ENCODE results near the gene NLRP8. TPM values are rescaled to one million over a fixed set of nuclear protein-coding genes. Genes with fewer than 3 reads are reported as not detected.

The NLRP8 gene
- total and polyA plus RNA-seq, 2 donors: not detected

GRCh38 chr19:55956431-55956830 lies 8.8 kb downstream of the NLRP8 start:
- Histone ChIP-seq H3K9me3 (ENCODE audit: control insufficient read depth in 2 of 2, insufficient read depth in 1 of 2, low read length in 1 of 2) (peaks cover 6 to 18% of the 10 kb centered on the region in 2 donors), H3K27me3 (ENCODE audit: control insufficient read depth in 2 of 2, insufficient read depth in 1 of 2, low read length in 1 of 2) (no peaks in the 10 kb centered on the region), H3K4me3 (ENCODE audit: low read length in 2 of 2) (no peak overlapping the region), H3K4me1 (ENCODE audit: control insufficient read depth in 2 of 2, insufficient read depth in 2 of 2, low read length in 2 of 2) (no peaks in the 10 kb centered on the region), H3K36me3 (ENCODE audit: control insufficient read depth in 2 of 2, insufficient read depth in 2 of 2, low read length in 1 of 2) (no peaks in the 10 kb centered on the region), H3K27ac (ENCODE audit: low read depth in 1 of 2, low read length in 1 of 2) (no peak overlapping the region)
- 94% methylated on average over 7 of the region's 7 CpGs for WGBS
- DNase-seq (ENCODE audit: low read depth in 6 of 9, low spot score in 9 of 9): no peak

- WGBS: 72% methylated on average over 4 of the region's 4 CpGs
- H3K27me3 ChIP-seq (ENCODE audit: control insufficient read depth in 2 of 2, insufficient read depth in 1 of 2, low read length in 1 of 2): no peaks in the 10 kb centered on the region
- DNase-seq (ENCODE audit: low read depth in 6 of 9, low spot score in 9 of 9): no peak
- H3K4me1 ChIP-seq (ENCODE audit: control insufficient read depth in 2 of 2, insufficient read depth in 2 of 2, low read length in 2 of 2): no peaks in the 10 kb centered on the region
- H3K27ac ChIP-seq (ENCODE audit: low read depth in 1 of 2, low read length in 1 of 2): no peak overlapping the region
- H3K36me3 ChIP-seq (ENCODE audit: control insufficient read depth in 2 of 2, insufficient read depth in 2 of 2, low read length in 1 of 2): no peaks in the 10 kb centered on the region
- no peak overlapping the region for H3K4me3 ChIP-seq (ENCODE audit: low read length in 2 of 2)
- H3K9me3 ChIP-seq (ENCODE audit: control insufficient read depth in 2 of 2, insufficient read depth in 1 of 2, low read length in 1 of 2): peaks cover 4 to 18% of the 10 kb centered on the region in 2 donors
Observed at GRCh38 chr19:55958356-55958755, 10.7 kb downstream of the NLRP8 start.

GRCh38 chr19:55959996-55960675 lies 12.5 kb downstream of the NLRP8 start:
- H3K36me3 ChIP-seq (ENCODE audit: control insufficient read depth in 2 of 2, insufficient read depth in 2 of 2, low read length in 1 of 2): no peaks in the 10 kb centered on the region
- H3K4me3 ChIP-seq (ENCODE audit: low read length in 2 of 2): no peak overlapping the region
- DNase-seq (ENCODE audit: low read depth in 6 of 9, low spot score in 9 of 9): no peak
- 92% methylated on average over 6 of the region's 6 CpGs for WGBS
- H3K27me3 ChIP-seq (ENCODE audit: control insufficient read depth in 2 of 2, insufficient read depth in 1 of 2, low read length in 1 of 2): no peaks in the 10 kb centered on the region
- no peaks in the 10 kb centered on the region for H3K4me1 ChIP-seq (ENCODE audit: control insufficient read depth in 2 of 2, insufficient read depth in 2 of 2, low read length in 2 of 2)
- no peak overlapping the region for H3K27ac ChIP-seq (ENCODE audit: low read depth in 1 of 2, low read length in 1 of 2)
- H3K9me3 ChIP-seq (ENCODE audit: control insufficient read depth in 2 of 2, insufficient read depth in 1 of 2, low read length in 1 of 2): peaks cover 4 to 14% of the 10 kb centered on the region in 2 donors

- Histone ChIP-seq H3K36me3 (ENCODE audit: control insufficient read depth in 2 of 2, insufficient read depth in 2 of 2, low read length in 1 of 2) (no peaks in the 10 kb centered on the region), H3K27ac (ENCODE audit: low read depth in 1 of 2, low read length in 1 of 2) (no peak overlapping the region), H3K9me3 (ENCODE audit: control insufficient read depth in 2 of 2, insufficient read depth in 1 of 2, low read length in 1 of 2) (peaks cover 0 to 2% of the 10 kb centered on the region in 2 donors), H3K4me3 (ENCODE audit: low read length in 2 of 2) (no peak overlapping the region), H3K27me3 (ENCODE audit: control insufficient read depth in 2 of 2, insufficient read depth in 1 of 2, low read length in 1 of 2) (no peaks in the 10 kb centered on the region), H3K4me1 (ENCODE audit: control insufficient read depth in 2 of 2, insufficient read depth in 2 of 2, low read length in 2 of 2) (no peaks in the 10 kb centered on the region)
- 96% methylated on average over 10 of the region's 10 CpGs for WGBS
- no peak for DNase-seq (ENCODE audit: low read depth in 6 of 9, low spot score in 9 of 9)
Observed at GRCh38 chr19:55962186-55962585, 14.6 kb downstream of the NLRP8 start.

GRCh38 chr19:55973982-55974381 lies 26.4 kb downstream of the NLRP8 start:
- no peak for DNase-seq (ENCODE audit: low read depth in 6 of 9, low spot score in 9 of 9)
- H3K4me3 ChIP-seq (ENCODE audit: low read length in 2 of 2): no peak overlapping the region
- 49% methylated on average over 3 of the region's 3 CpGs for WGBS
- no peak overlapping the region for H3K27ac ChIP-seq (ENCODE audit: low read depth in 1 of 2, low read length in 1 of 2)
- H3K9me3 ChIP-seq (ENCODE audit: control insufficient read depth in 2 of 2, insufficient read depth in 1 of 2, low read length in 1 of 2): peaks cover 0 to 1% of the 10 kb centered on the region in 2 donors
- H3K36me3 ChIP-seq (ENCODE audit: control insufficient read depth in 2 of 2, insufficient read depth in 2 of 2, low read length in 1 of 2): no peaks in the 10 kb centered on the region
- H3K4me1 ChIP-seq (ENCODE audit: control insufficient read depth in 2 of 2, insufficient read depth in 2 of 2, low read length in 2 of 2): no peaks in the 10 kb centered on the region
- H3K27me3 ChIP-seq (ENCODE audit: control insufficient read depth in 2 of 2, insufficient read depth in 1 of 2, low read length in 1 of 2): no peaks in the 10 kb centered on the region

GRCh38 chr19:55980415-55980814 lies 32.8 kb downstream of the NLRP8 start:
- peaks cover 3 to 4% of the 10 kb centered on the region in 2 donors for H3K9me3 ChIP-seq (ENCODE audit: control insufficient read depth in 2 of 2, insufficient read depth in 1 of 2, low read length in 1 of 2)
- no peaks in the 10 kb centered on the region for H3K4me1 ChIP-seq (ENCODE audit: control insufficient read depth in 2 of 2, insufficient read depth in 2 of 2, low read length in 2 of 2)
- H3K27ac ChIP-seq (ENCODE audit: low read depth in 1 of 2, low read length in 1 of 2): no peak overlapping the region
- no peaks in the 10 kb centered on the region for H3K36me3 ChIP-seq (ENCODE audit: control insufficient read depth in 2 of 2, insufficient read depth in 2 of 2, low read length in 1 of 2)
- H3K4me3 ChIP-seq (ENCODE audit: low read length in 2 of 2): no peak overlapping the region
- 80% methylated on average over 9 of the region's 9 CpGs for WGBS
- no peaks in the 10 kb centered on the region for H3K27me3 ChIP-seq (ENCODE audit: control insufficient read depth in 2 of 2, insufficient read depth in 1 of 2, low read length in 1 of 2)
- DNase-seq (ENCODE audit: low read depth in 6 of 9, low spot score in 9 of 9): no peak

- peaks cover 5 to 8% of the 10 kb centered on the region in 2 donors for H3K9me3 ChIP-seq (ENCODE audit: control insufficient read depth in 2 of 2, insufficient read depth in 1 of 2, low read length in 1 of 2)
- H3K36me3 ChIP-seq (ENCODE audit: control insufficient read depth in 2 of 2, insufficient read depth in 2 of 2, low read length in 1 of 2): no peaks in the 10 kb centered on the region
- no peaks in the 10 kb centered on the region for H3K27me3 ChIP-seq (ENCODE audit: control insufficient read depth in 2 of 2, insufficient read depth in 1 of 2, low read length in 1 of 2)
- 82% methylated on average over 1 of the region's 1 CpG for WGBS
- DNase-seq (ENCODE audit: low read depth in 6 of 9, low spot score in 9 of 9): no peak
- no peaks in the 10 kb centered on the region for H3K4me1 ChIP-seq (ENCODE audit: control insufficient read depth in 2 of 2, insufficient read depth in 2 of 2, low read length in 2 of 2)
- no peak overlapping the region for H3K4me3 ChIP-seq (ENCODE audit: low read length in 2 of 2)
- H3K27ac ChIP-seq (ENCODE audit: low read depth in 1 of 2, low read length in 1 of 2): no peak overlapping the region
Observed at GRCh38 chr19:55985254-55985653, 37.6 kb downstream of the NLRP8 start.

- Histone ChIP-seq H3K27me3 (ENCODE audit: control insufficient read depth in 2 of 2, insufficient read depth in 1 of 2, low read length in 1 of 2) (no peaks in the 10 kb centered on the region), H3K27ac (ENCODE audit: low read depth in 1 of 2, low read length in 1 of 2) (no peak within 1 kb of the TSS), H3K4me3 (ENCODE audit: low read length in 2 of 2) (no peak within 1 kb of the TSS), H3K36me3 (ENCODE audit: control insufficient read depth in 2 of 2, insufficient read depth in 2 of 2, low read length in 1 of 2) (no peaks in the 10 kb centered on the region), H3K4me1 (ENCODE audit: control insufficient read depth in 2 of 2, insufficient read depth in 2 of 2, low read length in 2 of 2) (no peaks in the 10 kb centered on the region), H3K9me3 (ENCODE audit: control insufficient read depth in 2 of 2, insufficient read depth in 1 of 2, low read length in 1 of 2) (peaks cover 3 to 8% of the 10 kb centered on the region in 2 donors)
- 52% methylated on average over 10 of the region's 10 CpGs for WGBS
- no peak for DNase-seq (ENCODE audit: low read depth in 6 of 9, low spot score in 9 of 9)
Observed at GRCh38 chr19:55986487-55986886, 38.9 kb downstream of the NLRP8 start, which contains the start of gene NLRP5. TSS of gene NLRP5 (plus strand) at chr19:55986775.

- Histone ChIP-seq H3K27ac (ENCODE audit: low read depth in 1 of 2, low read length in 1 of 2) (no peak overlapping the region), H3K36me3 (ENCODE audit: control insufficient read depth in 2 of 2, insufficient read depth in 2 of 2, low read length in 1 of 2) (no peaks in the 10 kb centered on the region), H3K9me3 (ENCODE audit: control insufficient read depth in 2 of 2, insufficient read depth in 1 of 2, low read length in 1 of 2) (peaks cover 3 to 4% of the 10 kb centered on the region in 2 donors), H3K4me1 (ENCODE audit: control insufficient read depth in 2 of 2, insufficient read depth in 2 of 2, low read length in 2 of 2) (no peaks in the 10 kb centered on the region), H3K4me3 (ENCODE audit: low read length in 2 of 2) (no peak overlapping the region), H3K27me3 (ENCODE audit: control insufficient read depth in 2 of 2, insufficient read depth in 1 of 2, low read length in 1 of 2) (no peaks in the 10 kb centered on the region)
- no peak for DNase-seq (ENCODE audit: low read depth in 6 of 9, low spot score in 9 of 9)
- WGBS: 88% methylated on average over 5 of the region's 5 CpGs
Observed at GRCh38 chr19:55990831-55991230, 43.2 kb downstream of the NLRP8 start.

All from thymus (tissue), 11 donors.